DOHH2 (cell line): ENCODE results near the gene CTNNA2.

Experiments
- H3F3A ChIP-seq: fragments of 200-600 bp; sonication (generic), shearing (Covaris generic); 2 replicates; pipeline ENCODE4 v1.6.0; 2016; ENCODE audit warnings: antibody characterized with exemption, mild to moderate bottlenecking; ENCODE audit not compliant: control insufficient read depth, insufficient read depth
- H3K27ac ChIP-seq: fragments of 200-600 bp; sonication (generic); 2 replicates; pipeline ENCODE4 v1.5.1; 2014; ENCODE audit warnings: low read depth, mild to moderate bottlenecking, low read length, moderate library complexity
- H3K27me3 ChIP-seq: fragments of 200-600 bp; sonication (generic); 2 replicates; pipeline ENCODE4 v1.6.1; 2014; ENCODE audit warnings: mild to moderate bottlenecking, low read length, mixed read lengths; ENCODE audit not compliant: control insufficient read depth
- H3K36me3 ChIP-seq: fragments of 200-600 bp; sonication (generic); 2 replicates; pipeline ENCODE4 v1.6.1; 2014; ENCODE audit warnings: mild to moderate bottlenecking, low read length, moderate library complexity, mixed read lengths; ENCODE audit not compliant: control insufficient read depth
- H3K4me1 ChIP-seq: fragments of 200-600 bp; sonication (generic); 2 replicates; pipeline ENCODE4 v1.6.1; 2014; ENCODE audit warnings: mild to moderate bottlenecking, low read length, mixed read lengths; ENCODE audit not compliant: control insufficient read depth
- H3K4me2 ChIP-seq: fragments of 200-600 bp; sonication (generic); 2 replicates; pipeline ENCODE4 v1.6.0; 2014; ENCODE audit warnings: mild to moderate bottlenecking, low read length, moderate library complexity
- H3K4me3 ChIP-seq: fragments of 200-600 bp; sonication (generic); 2 replicates; pipeline ENCODE4 v1.5.1; 2014; ENCODE audit warnings: mild to moderate bottlenecking, low read length, mixed read lengths
- H3K79me2 ChIP-seq: fragments of 200-600 bp; sonication (generic); 2 replicates; pipeline ENCODE4 v1.6.1; 2014; ENCODE audit warnings: mild to moderate bottlenecking, low read length, mixed read lengths; ENCODE audit not compliant: control insufficient read depth
- H3K9me2 ChIP-seq: fragments of 200-600 bp; sonication (generic); replicated peaks from 2 replicates; pipeline ENCODE4 v1.6.1; 2014; ENCODE audit warnings: mild to moderate bottlenecking, low read length, mixed read lengths; ENCODE audit not compliant: control insufficient read depth
- H3K9me3 ChIP-seq: fragments of 200-600 bp; sonication (generic); 2 replicates; pipeline ENCODE4 v1.6.1; 2014; ENCODE audit warnings: antibody characterized with exemption, low read length, mixed read lengths; ENCODE audit not compliant: control insufficient read depth, insufficient read depth
- H4K20me1 ChIP-seq: fragments of 200-600 bp; sonication (generic); 2 replicates; pipeline ENCODE4 v1.6.0; 2014; ENCODE audit warnings: low read depth, mild to moderate bottlenecking, antibody characterized with exemption, low read length, moderate library complexity; ENCODE audit not compliant: control insufficient read depth, insufficient read depth
- CTCF ChIP-seq: fragments of 200-600 bp; sonication (generic); IDR thresholded peaks from one replicate; pipeline ENCODE4 v1.5.1; 2014; ENCODE audit warnings: antibody characterized with exemption, mild to moderate bottlenecking, low read depth, low read length; ENCODE audit not compliant: poor library complexity, severe bottlenecking
- EZH2phosphoT487 ChIP-seq: fragments of 200-600 bp; sonication (generic); IDR thresholded peaks from 2 replicates; pipeline ENCODE4 v1.6.1; 2017; ENCODE audit warnings: borderline replicate concordance, mild to moderate bottlenecking, antibody characterized with exemption, low read length, moderate library complexity, mixed read lengths

CTNNA2 gene

GRCh38 chr2:79580175-79580574 is 67.3 kb downstream of the CTNNA2 start:
- Histone ChIP-seq H3F3A (no peaks in the 10 kb centered on the region), H3K9me3 (no peaks in the 10 kb centered on the region), H3K27ac (no peak overlapping the region), H3K27me3 (no peaks in the 10 kb centered on the region), H3K79me2 (no peaks in the 10 kb centered on the region), H3K4me2 (no peak overlapping the region), H3K4me1 (no peaks in the 10 kb centered on the region), H3K4me3 (no peak overlapping the region), H3K36me3 (no peaks in the 10 kb centered on the region), H3K9me2 (no peaks in the 10 kb centered on the region), H4K20me1 (no peaks in the 10 kb centered on the region)
- TF ChIP-seq EZH2phosphoT487 (no peak), CTCF (no peak)

- Histone ChIP-seq H3K27me3 (no peaks in the 10 kb centered on the region), H3K9me2 (no peaks in the 10 kb centered on the region), H3K36me3 (no peaks in the 10 kb centered on the region), H3K4me2 (no peak overlapping the region), H3K9me3 (0 out of 2 replicates have a peak, but pooled peaks cover 2% of the 10 kb centered on the region), H4K20me1 (no peaks in the 10 kb centered on the region), H3F3A (no peaks in the 10 kb centered on the region), H3K27ac (no peak overlapping the region), H3K79me2 (no peaks in the 10 kb centered on the region), H3K4me1 (no peaks in the 10 kb centered on the region), H3K4me3 (no peak overlapping the region)
- no peak for TF ChIP-seq CTCF
Measured at GRCh38 chr2:79585701-79586433, 73.0 kb downstream of the CTNNA2 start.

- Histone ChIP-seq H3F3A (no peaks in the 10 kb centered on the region), H4K20me1 (no peaks in the 10 kb centered on the region), H3K79me2 (no peaks in the 10 kb centered on the region), H3K27me3 (no peaks in the 10 kb centered on the region), H3K9me3 (0 out of 2 replicates have a peak, but pooled peaks cover 2% of the 10 kb centered on the region), H3K4me2 (no peak overlapping the region), H3K27ac (no peak overlapping the region), H3K4me1 (no peaks in the 10 kb centered on the region), H3K9me2 (no peaks in the 10 kb centered on the region), H3K4me3 (no peak overlapping the region), H3K36me3 (no peaks in the 10 kb centered on the region)
- TF ChIP-seq EZH2phosphoT487: no peak
Measured at GRCh38 chr2:79591281-79591680, 78.4 kb downstream of the CTNNA2 start.

GRCh38 chr2:79593237-79593867 is 80.5 kb downstream of the CTNNA2 start:
- TF ChIP-seq EZH2phosphoT487 (no peak), CTCF (no peak)
- Histone ChIP-seq H3K4me3 (no peak overlapping the region), H3K4me2 (no peak overlapping the region), H3K27ac (no peak overlapping the region), H3K36me3 (no peaks in the 10 kb centered on the region), H3K9me2 (no peaks in the 10 kb centered on the region), H4K20me1 (no peaks in the 10 kb centered on the region), H3K9me3 (no peaks in the 10 kb centered on the region), H3K79me2 (no peaks in the 10 kb centered on the region), H3K27me3 (no peaks in the 10 kb centered on the region), H3K4me1 (no peaks in the 10 kb centered on the region), H3F3A (no peaks in the 10 kb centered on the region)
